HepG2 (cell line): ENCODE measurements around the gene L3MBTL1. TPM values are rescaled to one million over a fixed set of nuclear protein-coding genes. Genes with fewer than 3 reads are reported as not detected.

Experiments used
- ATAC-seq: fragments of 200-7000 bp; cut with Tn5 transposase; 3 replicates; pipeline ENCODE4 v1.9.1; 2020; ENCODE audit warnings: mild to moderate bottlenecking, moderate library complexity
- BruUV-seq: library from RNA; stranded (reverse); fragments of 400-500 nt; replicated peaks from 2 replicates; lab custom pipeline; 2021; lab: Mats Ljungman, UMichigan
- CTCF ChIA-PET: fragments of 300-600 bp; formaldehyde crosslinking; extraction: SDS; loops from one replicate; lab custom pipeline; 2021; ENCODE audit warnings: low total read pairs, inconsistent platforms, low intra/inter-chr PET ratio; lab: Yijun Ruan, JAX
- POLR2A ChIA-PET: fragments of 350-600 bp; sonication (Branson Sonifier 250); formaldehyde crosslinking; loops from one replicate; lab custom pipeline; 2020; ENCODE audit warnings: antibody characterized with exemption, inconsistent platforms; lab: Yijun Ruan, JAX
- DNase-seq: peaks from one replicate; pipeline ENCODE4 v3.0.0-alpha.2; 2015; ENCODE audit warnings: low spot score
- FAIRE-seq: peaks from 3 replicates; lab custom pipeline; 2011; peaks lifted over from hg19 to GRCh38; lab: Jason Lieb, UNC
- H2AFZ ChIP-seq: one replicate; pipeline ENCODE4 v1.6.1; 2011; ENCODE audit warnings: low read length, inconsistent platforms
- H3K27ac ChIP-seq: fragments of 300-600 bp; 3 replicates; pipeline ENCODE4 v1.8.0; 2011; ENCODE audit warnings: mixed run types, mild to moderate bottlenecking, mixed read lengths, low read length, inconsistent platforms; ENCODE audit not compliant: insufficient read depth; ENCODE audit errors: extremely low read length
- H3K27me3 ChIP-seq, 2 experiments: fragments of 200-600 bp in 1 of 2; 2 replicates in 1 of 2; 3 replicates in 1 of 2; pipeline versions ENCODE4 v1.6.0 to v1.8.0; 2011; ENCODE audit warnings: low read length in 2 of 2, mild to moderate bottlenecking in 2 of 2, moderate library complexity in 2 of 2, inconsistent platforms in 1 of 2; ENCODE audit not compliant: insufficient read depth in 2 of 2, control insufficient read depth in 1 of 2
- H3K36me3 ChIP-seq, 2 experiments: fragments of 200-600 bp in 1 of 2; replicated peaks in 1 of 2; 2 replicates in 1 of 2; 3 replicates in 1 of 2; pipeline versions ENCODE4 v1.5.1 to v1.8.0; 2011; ENCODE audit warnings: low read length in 2 of 2, inconsistent platforms in 1 of 2; ENCODE audit not compliant: insufficient read depth in 2 of 2, control insufficient read depth in 1 of 2
- H3K4me1 ChIP-seq: 2 replicates; pipeline ENCODE4 v1.5.1; 2012; ENCODE audit warnings: low read length, inconsistent platforms; ENCODE audit not compliant: insufficient read depth
- H3K4me2 ChIP-seq: 2 replicates; pipeline ENCODE4 v1.6.0; 2011; ENCODE audit warnings: low read depth, low read length, inconsistent platforms
- H3K4me3 ChIP-seq, 3 experiments: fragments of 200-600 bp in 1 of 3; sonication (generic), shearing (Covaris generic) in 1 of 3; replicated peaks in 1 of 3; 2 replicates each; pipeline ENCODE4 v1.5.1; 2011 to 2016; ENCODE audit warnings: low read length in 3 of 3, inconsistent platforms in 2 of 3, low read depth in 2 of 3, mild to moderate bottlenecking in 2 of 3, control low read depth in 1 of 3, mixed read lengths in 1 of 3; ENCODE audit not compliant: insufficient read depth in 1 of 3
- H3K79me2 ChIP-seq: one replicate; pipeline ENCODE4 v1.6.1; 2011; ENCODE audit warnings: low read length, inconsistent platforms; ENCODE audit not compliant: insufficient read depth
- H3K9ac ChIP-seq: 2 replicates; pipeline ENCODE4 v1.6.0; 2011; ENCODE audit warnings: mild to moderate bottlenecking, low read depth, low read length, inconsistent platforms; ENCODE audit not compliant: insufficient read depth
- H3K9me3 ChIP-seq: 2 replicates; pipeline ENCODE4 v1.5.1; 2012; ENCODE audit warnings: mild to moderate bottlenecking, low read length
- H4K20me1 ChIP-seq: 2 replicates; pipeline ENCODE4 v1.6.0; 2011; ENCODE audit warnings: inconsistent platforms, mild to moderate bottlenecking, low read length, moderate library complexity; ENCODE audit not compliant: insufficient read depth
- ADNP ChIP-seq: sonication (generic); formaldehyde crosslinking; IDR thresholded peaks from 2 replicates; pipeline ENCODE4 v1.4.0; 2020; ENCODE audit warnings: missing genetic modification reagents
- EZH2 ChIP-seq: conservative IDR thresholded peaks from 2 replicates; pipeline ENCODE4 v1.6.1; 2012; ENCODE audit warnings: mild to moderate bottlenecking, low read depth, low read length, moderate library complexity
- HMG20A ChIP-seq: IDR thresholded peaks from 2 replicates; pipeline ENCODE4 v1.6.1; 2016; ENCODE audit warnings: borderline replicate concordance
- IRX3 ChIP-seq: sonication (generic); formaldehyde crosslinking; IDR thresholded peaks from 2 replicates; pipeline ENCODE4 v1.8.1; 2023; ENCODE audit warnings: mild to moderate bottlenecking, low read depth, missing genetic modification reagents, borderline replicate concordance
- JDP2 ChIP-seq: sonication (generic); formaldehyde crosslinking; IDR thresholded peaks from 2 replicates; pipeline ENCODE4 v1.8.1; 2022; ENCODE audit warnings: missing genetic modification reagents, borderline replicate concordance
- JUND ChIP-seq: sonication (generic); formaldehyde crosslinking; IDR thresholded peaks from 2 replicates; pipeline ENCODE4 v1.8.0; 2022; ENCODE audit warnings: mild to moderate bottlenecking, missing genetic modification reagents
- KAT7 ChIP-seq: IDR thresholded peaks from 2 replicates; pipeline ENCODE4 v1.6.1; 2018; ENCODE audit warnings: borderline replicate concordance, missing compliant biosample characterization
- NAIF1 ChIP-seq: sonication (generic); formaldehyde crosslinking; IDR thresholded peaks from 2 replicates; pipeline ENCODE4 v1.5.0; 2020; ENCODE audit warnings: mild to moderate bottlenecking, missing genetic modification reagents, borderline replicate concordance
- RELA ChIP-seq: sonication (generic); formaldehyde crosslinking; IDR thresholded peaks from 2 replicates; pipeline ENCODE4 v1.4.0; 2020; ENCODE audit warnings: missing genetic modification reagents
- SKI ChIP-seq: fragments of 450-650 bp; IDR thresholded peaks from one replicate; pipeline ENCODE4 v1.6.1; 2018; ENCODE audit warnings: mild to moderate bottlenecking; ENCODE audit not compliant: partially characterized antibody
- ZFAT ChIP-seq: sonication (generic); formaldehyde crosslinking; conservative IDR thresholded peaks from 2 replicates; pipeline ENCODE4 v1.8.1; 2023; ENCODE audit warnings: missing genetic modification reagents, inconsistent platforms
- ZNF138 ChIP-seq: sonication (generic); formaldehyde crosslinking; IDR thresholded peaks from 2 replicates; pipeline ENCODE4 v1.5.0; 2020; ENCODE audit warnings: mild to moderate bottlenecking, low read depth, missing genetic modification reagents
- WGBS: methylation state at CpG from one replicate; pipeline ENCODE4 v1.1.6; 2017; ENCODE audit warnings: low lambda C conversion rate; 5-methylcytosine and 5-hydroxymethylcytosine counted together
- in situ Hi-C: cut with HindIII; loops from 2 replicates; pipeline ENCODE4 v1.10.0; 2017; ENCODE audit warnings: low pct_unique_long_range_greater_than_20kb; ENCODE audit not compliant: extremely low pct_ligation_motif_present
- intact Hi-C: fragments of 100-400 bp; cut with micrococcal nuclease; formaldehyde crosslinking; loops from one replicate; pipeline ENCODE4 v1.10.0; 2022; ENCODE audit not compliant: unreplicated experiment
- polyA plus RNA-seq, 8 experiments: library from polyadenylated mRNA; depleted of rRNA in 3 of 8; stranded (reverse) in 7 of 8; unstranded in 1 of 8; fragments of >200 nt; fragmentation: Illumina TruSeq in 4 of 8; extraction: Trizol in 4 of 8; gene quantifications; 2 replicates each; pipeline versions ENCODE4 v1.2.1 to v1.2.3, GENCODE V29; 2011 to 2016; ENCODE audit warnings: low read depth in 4 of 8, missing spikeins in 1 of 8, mixed read lengths in 1 of 8; ENCODE audit not compliant: insufficient read depth in 1 of 8
- total RNA-seq, 5 experiments: library from RNA; depleted of rRNA; stranded (reverse); fragments of >200 nt; fragmentation: Illumina TruSeq; extraction: Trizol; gene quantifications; 2 replicates each; pipeline ENCODE4 v1.2.3, GENCODE V29; 2016; ENCODE audit warnings: low read depth in 1 of 5

The L3MBTL1 gene
- total and polyA plus RNA-seq, 2 of the 13 experiments (the other 11 are each of a cell fraction or from before 2014, with no cell fraction given) = 9.0 to 17.8 TPM

- Histone ChIP-seq H3K4me2 (no peak overlapping the region), H3K27me3 (no peaks in the 10 kb centered on the region), H4K20me1 (no peaks in the 10 kb centered on the region), H3K9me3 (no peaks in the 10 kb centered on the region), H3K4me3 (no peak overlapping the region), H3K36me3 (peaks cover 0 to 21% of the 10 kb centered on the region in 2 experiments; a peak in 4 of 5 replicates), H2AFZ (no peak overlapping the region), H3K79me2 (no peaks in the 10 kb centered on the region), H3K4me1 (peaks cover 18% of the 10 kb centered on the region), H3K27ac (no peak overlapping the region), H3K9ac (no peak overlapping the region)
- BruUV-seq = no TSS peak
- no peak for TF ChIP-seq JDP2 (CRISPR knock-in tag)
- TF ChIP-seq ADNP (CRISPR knock-in tag) = no peak
- TF ChIP-seq ZFAT = no peak
- TF ChIP-seq KAT7 (CRISPR knock-in tag) = no peak
- TF ChIP-seq EZH2 = no peak
- TF ChIP-seq NAIF1 (CRISPR knock-in tag) = no peak
- TF ChIP-seq JUND (CRISPR knock-in tag) = no peak
- TF ChIP-seq IRX3 (CRISPR knock-in tag) = no peak
- TF ChIP-seq HMG20A (CRISPR knock-in tag) = no peak
- no peak for TF ChIP-seq ZNF138
- no peak for TF ChIP-seq RELA (CRISPR knock-in tag)
- no peak for TF ChIP-seq SKI
- intact Hi-C loops (no loop called here), in situ Hi-C loops (no loop called here)
- CTCF ChIA-PET = no interaction called here
- DNase-seq = no peak
- ATAC-seq = no peak
- 100% methylated on average over 3 of the region's 3 CpGs for WGBS
- POLR2A ChIA-PET = interaction anchor here (1.4 to 9.7 kb wide), 3 partner anchors 13 to 35 kb away, joined by 4 to 109 read pairs (median 7); partner anchors contain the start of gene SGK2
- FAIRE-seq = no peak
Observed at GRCh38 chr20:43571310-43571709, 63.8 kb downstream of the L3MBTL1 start.
